ENCODE data around the gene ZEB2.

The ZEB2 gene

DNA sequence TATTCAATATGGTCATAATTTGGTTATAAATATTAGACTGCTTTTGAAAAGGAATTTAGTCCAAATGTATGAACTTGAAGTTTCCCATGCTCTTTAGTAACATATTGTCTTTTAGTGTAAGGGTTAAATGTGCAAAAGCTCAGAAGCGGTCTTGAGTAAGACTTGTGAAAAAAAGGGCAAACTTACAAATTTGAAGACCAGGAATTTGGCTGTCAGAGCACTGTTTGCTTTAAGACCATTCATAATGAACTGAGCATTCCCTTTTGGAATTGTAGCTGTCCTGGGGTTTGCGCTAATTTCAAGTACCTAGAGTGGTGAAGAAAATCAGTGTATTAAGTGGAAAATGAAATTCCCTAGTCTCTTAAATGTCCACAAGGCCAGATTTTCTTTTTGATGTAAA, 6.9 kb upstream of the ZEB2 start:
- no peak for DNase-seq

DNA sequence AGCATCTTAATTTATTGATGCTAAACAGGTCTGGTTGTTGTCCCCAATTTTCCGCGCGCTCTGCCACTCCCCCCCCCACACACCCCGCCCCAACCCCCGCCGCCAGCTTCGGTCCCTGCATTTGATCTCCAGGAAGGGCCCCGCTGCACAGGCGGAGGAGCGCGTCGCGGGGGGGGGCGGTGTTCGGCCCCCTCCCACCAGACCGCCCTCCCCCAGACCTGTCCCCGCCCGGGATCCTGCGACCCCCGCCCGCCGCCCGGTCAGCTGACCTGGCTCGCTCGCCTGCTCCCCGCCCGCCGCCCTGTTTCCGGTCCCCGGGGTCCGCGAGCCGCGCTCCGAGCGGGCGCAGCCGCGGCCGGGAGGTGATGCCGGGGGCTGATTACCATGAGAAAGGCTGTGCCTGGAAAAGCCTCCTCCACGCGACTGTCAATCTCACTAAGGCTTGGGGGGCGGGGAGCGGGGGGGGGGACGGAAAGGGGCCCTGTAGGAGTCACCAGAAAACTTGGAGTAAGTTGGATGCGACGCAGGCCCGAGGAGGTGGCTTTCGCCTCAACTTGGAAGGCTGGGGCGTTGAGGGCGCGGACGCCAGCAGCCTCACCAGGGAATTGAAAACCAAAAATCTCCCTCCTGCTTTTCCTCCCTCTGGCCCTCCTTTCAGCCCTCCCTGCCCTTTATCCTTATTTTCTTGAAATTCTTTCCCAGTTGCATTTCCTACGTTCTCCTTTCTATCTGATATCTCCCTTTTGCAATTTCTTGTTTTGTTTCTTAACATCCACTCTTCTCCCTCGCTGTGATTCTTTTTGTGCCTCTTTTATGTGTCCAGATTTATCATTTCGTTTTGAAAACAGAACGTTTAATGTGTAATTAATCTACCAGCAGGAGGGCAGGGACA, 4.4 kb upstream of the ZEB2 start:
- DNase-seq, result peak in 2 of 3 experiments; percentile 39 to 57

DNA sequence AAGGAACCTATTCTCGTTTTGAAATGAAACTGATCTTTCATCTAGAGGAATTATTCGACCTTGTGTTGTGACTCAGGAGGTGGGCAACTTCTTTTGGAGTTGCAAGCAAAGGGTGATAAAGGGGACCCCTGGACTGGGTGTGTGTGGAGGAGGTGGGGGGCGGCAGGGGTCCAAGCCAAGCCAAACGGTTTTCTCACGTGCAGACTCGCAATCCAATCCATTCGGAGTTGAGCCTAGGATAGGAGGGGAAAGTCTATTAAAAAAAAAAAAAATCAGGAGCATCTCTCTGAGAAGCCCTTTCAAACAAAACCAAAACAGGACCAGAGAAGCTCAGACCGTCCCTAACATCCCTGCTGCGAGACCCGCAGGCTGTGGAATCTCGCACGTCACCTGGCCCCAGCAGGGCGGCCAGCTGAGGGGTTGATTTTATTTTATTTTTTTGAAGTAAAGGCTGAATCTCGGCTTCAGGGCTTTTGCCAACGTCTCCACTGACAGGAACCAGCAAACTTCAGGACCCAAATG, 3.7 kb upstream of the ZEB2 start:
- peak in 2 of 3 experiments; percentile 39 to 52 for DNase-seq

DNA sequence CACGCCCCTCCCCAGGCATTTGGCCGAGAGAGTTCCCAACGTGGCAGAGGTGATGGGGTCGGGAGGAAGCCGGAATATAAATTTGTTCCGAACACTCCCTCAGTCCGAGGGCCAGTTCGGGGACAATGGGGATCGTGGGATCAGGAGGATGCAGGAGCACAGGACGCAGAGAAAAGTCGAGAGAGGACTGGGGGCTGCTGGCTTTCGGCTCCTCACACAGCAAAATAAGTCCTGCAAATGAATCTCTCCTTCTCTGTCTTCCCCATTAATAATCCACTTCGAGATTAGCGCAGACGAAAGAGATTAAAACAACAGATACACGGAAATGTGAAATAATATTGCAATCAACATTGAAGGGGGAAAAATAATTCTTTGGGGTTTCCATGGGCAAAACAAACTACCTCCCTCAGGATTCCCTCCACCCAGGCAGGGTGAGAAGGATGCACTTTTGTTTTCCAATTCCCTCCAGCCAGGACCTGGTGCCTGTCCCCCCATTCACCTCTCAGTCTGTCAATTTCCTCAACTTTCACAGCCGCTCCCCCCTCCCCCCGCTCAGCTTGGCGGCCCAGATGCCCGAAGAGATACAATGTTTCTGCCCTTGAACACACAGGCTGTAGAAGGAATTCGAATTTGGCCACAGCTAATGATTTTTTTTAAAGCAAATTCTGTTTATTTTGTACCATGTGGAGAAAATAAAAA, 3.1 kb upstream of the ZEB2 start:
- DNase-seq, result no peak

DNA sequence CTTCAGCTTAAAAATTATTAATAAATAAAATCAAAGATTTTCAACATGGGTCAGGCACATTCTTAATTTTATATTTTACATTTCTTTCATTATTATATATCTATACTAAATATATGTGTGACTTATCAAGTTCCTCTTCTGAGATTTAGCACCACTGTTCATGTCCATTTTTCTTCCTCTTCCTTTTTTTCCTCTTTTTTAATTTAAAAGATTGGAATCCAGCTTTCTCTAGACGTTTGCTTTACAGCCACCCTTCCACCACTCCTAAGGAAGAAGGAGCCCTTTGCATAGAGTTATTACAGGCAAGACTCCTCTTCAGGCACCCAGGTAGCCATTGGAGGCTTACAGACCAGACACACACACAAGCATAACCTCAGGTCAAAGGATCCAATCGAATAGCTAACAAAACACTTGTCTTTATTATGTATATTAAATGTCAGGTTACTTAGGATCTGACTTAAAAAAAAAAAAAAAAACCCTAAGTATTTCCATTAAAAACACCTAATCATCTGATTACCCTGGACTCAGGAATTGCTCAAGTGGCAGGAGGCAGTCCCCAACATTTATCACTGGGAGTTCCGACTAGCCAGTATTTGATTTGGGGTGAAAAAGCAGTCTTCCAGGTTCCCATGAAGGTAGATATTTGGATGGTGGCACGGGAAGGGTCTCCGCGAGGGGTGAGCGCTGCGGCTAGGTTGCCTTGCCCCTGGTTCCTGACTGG, 2.4 kb upstream of the ZEB2 start:
- DNase-seq, result no peak

DNA sequence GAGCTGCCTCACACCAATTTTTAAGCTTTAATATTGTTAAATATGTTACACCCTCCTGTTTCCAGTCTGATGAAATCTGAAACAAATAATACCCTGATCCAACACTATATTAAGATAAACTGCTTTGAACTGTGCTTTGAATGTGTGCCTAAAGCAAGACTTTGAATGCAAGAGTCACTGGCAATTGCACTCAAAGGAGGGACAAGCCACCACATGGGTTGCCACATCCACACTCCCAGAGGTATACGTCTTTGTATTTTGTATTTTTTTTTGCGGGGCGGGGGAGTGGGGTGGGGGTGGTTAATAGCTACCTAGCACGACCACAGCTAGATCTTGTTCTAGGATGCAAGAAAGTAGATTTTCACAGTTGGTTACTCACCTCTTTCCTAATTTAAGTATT, 1.8 kb upstream of the ZEB2 start:
- DNase-seq, result no peak

DNA sequence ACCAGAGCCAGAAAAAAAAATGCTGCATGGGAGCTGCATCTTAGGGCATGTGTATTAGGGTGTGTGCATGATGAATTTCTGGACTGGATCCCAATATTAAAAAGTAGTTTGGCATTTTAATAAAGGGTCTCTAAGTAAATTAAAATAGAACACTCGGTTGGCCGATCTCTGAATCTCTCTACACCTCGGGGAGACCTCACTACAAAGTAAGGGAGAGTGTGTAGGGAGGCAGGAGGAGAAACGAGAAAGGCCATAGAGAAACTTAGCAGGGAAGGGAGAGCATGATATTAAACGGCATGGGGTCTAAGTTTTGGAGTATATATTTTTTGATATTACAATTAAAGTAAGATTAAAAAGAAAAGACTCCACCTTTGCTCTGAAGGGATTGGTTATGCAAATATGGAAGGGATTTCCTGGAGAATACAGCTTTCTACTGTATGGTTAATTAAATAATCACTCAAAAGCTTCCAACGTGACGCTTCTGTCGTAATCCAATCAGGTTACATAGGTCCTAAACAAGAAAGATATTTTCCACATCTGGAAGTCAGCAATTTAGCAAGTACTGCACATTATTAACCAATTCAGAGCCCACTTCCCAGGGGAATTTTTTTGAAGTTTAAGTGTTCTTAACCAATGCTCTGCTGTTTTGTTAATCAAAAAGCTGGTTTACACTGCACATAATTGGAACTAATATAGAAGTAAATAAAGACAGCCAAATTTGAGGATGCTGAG, 1.0 kb upstream of the ZEB2 start:
- DNase-seq, result no peak

DNA sequence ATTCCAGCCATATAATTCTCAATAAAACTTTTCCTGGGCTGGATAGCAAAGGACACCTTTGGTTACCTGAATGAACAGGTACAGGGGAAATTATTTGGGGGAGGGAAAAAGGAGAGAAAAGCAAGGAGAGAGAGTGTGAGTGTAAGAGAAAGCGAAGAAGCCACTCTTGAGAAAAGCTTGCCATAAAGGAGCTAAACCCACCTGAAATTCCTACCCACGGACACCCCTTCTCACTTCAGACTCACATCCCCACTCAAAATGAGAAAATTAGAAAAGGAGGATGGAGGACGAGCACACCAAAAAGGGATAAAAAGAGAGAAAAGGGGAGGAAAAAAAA, 354 bp downstream of the ZEB2 start:
- DNase-seq, result no peak

DNA sequence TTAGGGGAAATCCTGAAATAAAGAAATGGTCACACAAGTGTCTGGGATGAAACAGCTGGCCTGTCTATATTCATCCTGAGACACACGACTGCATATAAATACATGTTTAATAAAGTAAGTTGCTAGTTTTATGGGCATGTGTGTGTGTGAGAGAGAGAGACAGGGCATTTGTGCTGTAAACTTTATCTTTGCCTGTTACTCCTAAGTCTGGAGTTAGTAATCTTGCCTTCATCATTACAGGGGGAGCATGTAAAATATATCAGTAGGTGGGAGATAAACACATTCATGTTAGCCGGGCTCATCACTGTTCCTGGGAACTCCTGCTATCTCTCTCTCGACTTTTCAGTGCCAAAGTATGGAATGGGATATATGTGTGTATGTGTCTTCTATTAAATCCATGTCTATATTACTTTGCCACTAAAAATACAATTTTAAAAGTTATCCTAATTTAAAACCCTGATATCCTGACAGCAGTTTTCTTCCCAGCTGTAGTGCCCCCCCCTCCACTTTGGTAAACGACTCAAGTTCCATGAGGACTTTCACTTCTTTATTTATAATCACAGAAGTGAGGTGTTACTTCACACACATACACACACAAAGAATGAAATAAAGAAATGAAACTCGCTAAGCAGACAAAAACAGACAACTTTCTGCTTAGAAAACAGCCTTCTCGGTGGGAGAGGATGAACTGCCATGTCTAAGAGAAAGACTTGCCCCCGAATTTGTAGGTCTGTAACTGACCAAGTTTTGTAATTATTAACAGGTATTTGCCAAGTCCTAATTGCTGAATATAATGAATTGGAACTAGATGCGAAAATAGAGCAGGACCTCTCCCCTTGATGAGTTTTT, 947 bp downstream of the ZEB2 start:
- DNase-seq, result no peak

DNA sequence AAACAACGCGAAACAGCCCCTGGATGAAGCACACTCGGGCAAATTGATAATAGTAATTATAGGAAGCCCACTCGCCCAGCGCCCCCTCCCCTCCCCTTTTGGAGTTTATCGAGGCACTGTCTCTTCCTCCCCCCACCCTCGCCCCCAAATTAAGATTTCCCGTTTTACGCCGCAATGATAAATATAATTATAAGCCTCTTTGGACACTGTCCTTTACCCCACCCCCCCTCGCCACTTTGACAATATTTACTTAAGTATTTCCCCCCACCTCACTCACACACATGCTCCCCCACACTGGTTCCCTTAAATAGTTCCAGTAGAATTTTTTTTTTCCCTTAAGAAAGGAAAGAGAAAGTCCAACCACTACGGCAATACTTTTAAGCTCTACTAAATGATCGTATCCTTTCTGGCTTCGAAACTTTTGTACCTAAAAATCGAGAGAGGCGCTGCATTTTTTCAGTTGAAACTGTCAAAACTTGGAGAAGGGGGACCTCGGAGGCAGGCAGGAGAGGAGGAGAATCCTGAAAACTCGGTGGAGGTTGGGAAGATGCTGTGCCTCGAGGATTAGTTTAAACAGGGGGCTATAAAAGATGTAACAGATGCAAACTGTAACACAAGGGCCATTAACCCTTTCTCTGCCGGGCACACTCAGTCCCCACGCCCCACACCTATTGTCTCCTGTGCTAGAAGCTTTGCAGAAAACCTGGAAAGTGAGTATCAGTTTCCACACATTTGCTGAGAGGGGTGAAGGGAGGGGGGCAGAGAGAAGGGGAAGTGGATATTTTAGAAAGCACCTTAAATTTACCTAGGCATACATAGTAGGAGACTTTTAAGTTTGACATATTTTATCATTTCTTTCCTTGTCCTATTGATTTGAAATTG, 1.8 kb downstream of the ZEB2 start:
- peak in 1 of 3 experiments; percentile 30 for DNase-seq

DNA sequence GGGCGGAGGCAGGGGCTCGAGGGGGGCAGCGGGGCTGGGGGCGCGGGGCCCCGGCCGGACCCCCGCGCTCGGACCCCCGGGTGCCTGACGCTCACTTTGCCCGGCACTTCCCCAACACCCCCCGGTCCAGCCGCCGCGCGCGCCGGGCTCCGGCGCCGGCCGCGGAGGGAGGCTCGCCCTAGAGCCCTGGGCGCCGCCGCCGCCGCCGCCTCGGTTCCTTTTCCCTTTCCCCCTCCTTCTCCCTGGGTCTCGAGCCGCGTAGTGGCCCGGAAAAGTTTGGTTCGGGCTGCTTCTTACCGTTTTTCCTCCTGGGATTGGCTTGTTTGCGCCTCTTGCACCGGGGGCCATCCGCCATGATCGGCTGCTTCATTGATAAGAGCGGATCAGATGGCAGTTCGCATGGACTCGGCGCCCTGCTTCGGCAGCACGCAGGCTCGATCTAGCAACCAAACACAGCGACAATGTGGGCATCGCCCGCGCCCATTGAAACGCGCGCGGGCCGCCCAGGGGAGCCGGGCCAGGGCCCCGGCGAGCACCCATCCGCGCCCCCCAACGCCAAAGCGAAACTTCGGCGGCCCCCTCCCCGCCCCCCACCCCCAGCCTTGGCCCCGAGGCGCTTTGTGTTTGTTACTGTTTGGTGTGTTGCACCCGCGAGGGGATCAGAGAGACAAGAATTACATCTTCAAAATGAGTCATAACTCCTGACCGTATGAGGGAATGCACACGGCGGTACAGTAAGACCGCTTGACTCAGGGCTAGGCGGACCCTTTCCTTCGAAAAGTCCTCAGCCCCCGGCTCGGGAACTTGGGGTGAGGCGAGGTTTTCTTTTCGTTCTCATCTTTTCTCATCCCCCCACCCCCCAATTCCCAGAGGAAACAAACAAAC, 2.7 kb downstream of the ZEB2 start:
- DNase-seq, result peak in 2 of 3 experiments; percentile 58 to 62

DNA sequence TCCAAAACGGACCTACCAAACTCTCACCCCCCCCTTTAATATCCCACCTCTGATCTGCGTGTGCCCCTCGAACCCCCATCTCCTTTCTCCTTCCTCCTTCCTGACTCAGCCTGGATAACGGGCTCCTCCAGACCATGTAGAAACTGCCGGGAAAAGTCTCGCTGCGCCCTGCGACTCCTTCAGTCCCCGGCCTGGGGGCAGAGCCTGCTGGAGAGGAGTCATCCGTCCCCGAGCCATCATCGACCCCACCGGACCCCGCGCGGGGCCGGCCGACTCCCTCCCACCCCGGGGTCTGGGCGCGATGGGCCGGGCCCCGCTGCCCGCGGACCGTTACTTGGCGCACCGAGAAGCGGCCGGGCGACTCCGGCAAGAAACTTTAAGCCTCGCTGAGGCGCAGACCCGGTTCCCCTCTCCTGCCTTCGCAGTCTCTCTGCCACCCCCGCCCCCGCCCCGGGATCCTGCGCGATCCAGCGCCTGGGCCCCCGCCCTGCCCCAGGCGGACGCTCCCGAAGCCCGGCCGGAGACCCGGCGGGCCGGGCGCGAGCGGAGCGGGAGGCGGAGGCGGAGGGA, 3.4 kb downstream of the ZEB2 start:
- DNase-seq, result peak in 2 of 3 experiments; percentile 11 to 23

DNA sequence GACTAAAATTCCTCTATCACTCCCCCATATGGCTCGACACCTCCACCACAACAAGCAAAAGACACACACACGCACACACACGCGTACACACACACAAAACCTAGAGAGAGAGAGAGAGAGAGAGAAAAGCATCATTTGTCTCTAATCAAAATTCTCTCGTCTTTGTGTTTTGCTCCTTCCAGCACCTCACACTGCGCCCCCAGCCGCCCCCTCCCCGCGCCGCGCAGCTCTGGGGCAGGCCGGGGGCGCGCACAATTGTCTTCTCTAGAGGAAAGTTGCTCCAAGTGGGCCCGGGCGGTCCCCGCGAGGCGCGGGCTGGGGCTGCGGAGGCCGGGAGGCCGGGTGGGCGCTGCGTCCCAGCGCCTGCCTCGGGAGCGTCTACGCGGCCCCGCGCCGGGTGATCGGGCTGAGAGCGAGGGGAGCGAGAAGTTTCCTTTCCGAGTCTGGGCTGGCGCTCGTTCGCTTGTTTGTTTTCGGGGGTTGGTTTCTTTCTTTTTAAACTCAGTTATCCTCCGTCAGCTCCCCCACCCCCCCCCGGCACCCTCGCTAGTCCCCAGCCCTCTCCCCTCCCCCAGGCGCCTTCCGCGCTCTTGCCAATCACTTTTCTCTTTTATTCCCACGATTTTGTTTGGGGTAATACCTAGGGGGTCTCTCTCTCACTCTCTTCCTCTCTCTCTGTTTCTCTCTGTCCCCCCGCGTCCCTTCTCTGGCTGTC, 4.1 kb downstream of the ZEB2 start:
- DNase-seq, result peak in 1 of 3 experiments; percentile 11

DNA sequence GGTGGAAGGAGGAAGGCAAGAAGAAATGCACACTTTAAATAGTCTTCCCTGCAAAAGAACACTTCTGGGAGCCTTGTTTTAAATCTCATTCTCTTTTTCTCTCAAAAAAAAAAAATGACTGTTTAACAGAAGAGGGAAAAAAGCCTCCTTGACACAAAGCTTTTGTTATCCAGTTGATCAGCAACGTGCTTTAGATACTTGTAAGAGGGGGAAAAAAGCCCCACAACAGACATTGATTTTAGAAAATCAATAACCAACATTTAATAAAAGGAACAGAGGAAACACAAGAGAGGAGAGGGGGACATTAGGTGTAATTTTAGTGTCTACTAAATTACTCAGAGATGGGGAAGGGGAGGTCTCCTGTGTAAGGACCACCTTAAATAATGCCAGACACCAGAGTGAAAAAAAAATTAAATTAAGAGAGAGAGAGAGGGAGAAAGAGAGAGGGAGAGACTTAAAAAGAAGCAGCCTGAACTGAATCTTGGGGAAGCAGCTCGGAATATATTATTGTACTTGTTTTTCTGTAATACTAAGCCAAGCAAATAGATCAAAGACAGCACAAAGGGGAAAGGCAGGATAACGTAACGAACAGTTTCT, 4.7 kb downstream of the ZEB2 start:
- DNase-seq, result no peak

DNA sequence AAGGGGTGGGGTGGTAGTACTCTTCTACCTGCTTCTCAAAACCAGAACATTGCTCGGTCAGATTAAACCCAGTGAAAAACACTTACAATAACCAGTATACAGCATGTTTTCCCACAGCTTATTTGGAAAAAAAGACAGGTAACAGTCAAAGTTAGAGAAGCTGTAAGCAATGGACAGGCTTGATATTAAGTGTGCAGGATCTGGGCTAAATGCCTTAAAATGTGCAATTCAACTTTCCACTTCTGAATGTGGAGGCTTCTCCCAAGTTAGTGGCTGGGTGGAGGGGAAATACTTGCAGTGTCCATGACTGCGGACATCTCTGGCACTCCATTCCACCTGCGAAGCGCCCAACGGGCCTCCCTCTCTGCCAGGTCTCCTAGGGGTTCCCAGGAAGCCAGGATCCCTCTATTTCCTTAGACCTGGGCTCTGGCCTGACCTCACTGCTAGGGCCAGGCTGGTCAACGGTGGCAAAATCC, 5.3 kb downstream of the ZEB2 start:
- no peak for DNase-seq

DNA sequence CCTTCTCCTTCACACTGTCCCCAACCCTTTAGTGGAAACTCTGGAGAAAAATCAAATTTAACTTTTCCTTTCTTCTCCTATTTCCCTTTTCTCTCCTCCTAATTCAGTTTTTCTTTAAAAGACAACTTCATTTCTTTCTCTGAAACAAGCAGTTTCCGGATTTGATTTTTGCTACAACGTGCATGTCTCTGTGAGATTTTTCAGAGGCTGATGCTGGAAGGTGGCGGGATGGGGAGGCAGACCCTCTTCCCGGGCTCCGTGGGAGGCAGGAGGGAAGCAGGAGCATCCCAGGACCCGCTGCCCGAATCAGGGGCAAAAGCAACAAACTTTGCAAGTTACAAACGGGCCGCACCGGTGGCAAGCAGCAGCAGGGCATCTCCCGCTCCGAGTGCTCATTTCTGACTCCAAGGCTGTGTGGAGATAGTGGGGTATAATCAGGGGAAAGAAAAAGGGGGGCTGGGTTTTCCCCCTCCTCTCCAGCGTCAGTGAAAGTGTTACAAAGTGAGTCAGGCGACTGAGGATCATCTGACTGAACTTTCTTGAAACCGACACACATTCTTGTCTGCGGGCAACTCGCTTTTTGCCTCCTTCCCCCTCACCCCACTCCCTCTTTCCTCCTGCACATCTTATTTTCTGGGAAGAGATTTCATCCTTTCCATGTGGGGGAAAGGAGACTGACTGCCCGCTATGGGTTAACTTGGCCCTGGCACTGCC, 6.4 kb downstream of the ZEB2 start:
- no peak for DNase-seq

DNA sequence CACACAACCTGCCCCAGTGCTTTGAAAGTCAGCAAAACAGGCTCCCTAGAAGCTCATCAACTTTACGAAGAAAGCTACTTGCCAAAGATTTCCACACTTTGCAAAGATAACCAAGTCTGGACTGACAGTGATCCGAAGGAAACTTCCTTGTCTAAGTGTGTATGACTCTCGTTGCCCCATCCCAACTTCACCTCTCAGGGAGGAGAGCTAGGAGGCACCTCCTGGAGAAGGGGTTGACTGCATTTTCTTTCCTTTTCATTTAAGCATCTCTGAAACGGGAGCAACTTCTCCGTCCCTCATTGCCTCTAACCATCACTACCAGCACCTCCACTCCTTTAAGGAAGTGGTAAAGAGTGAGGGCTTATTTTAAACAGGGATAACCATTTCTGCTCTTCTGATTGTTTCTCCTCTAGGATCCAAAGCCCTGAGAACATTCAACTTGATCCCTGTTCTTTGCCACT, 7.0 kb downstream of the ZEB2 start:
- DNase-seq, result no peak
